GM19395 (cell line): Measurements from ENCODE around the gene RGPD3.
"Not testable (repeated sequence)": the region's sequence is repeated elsewhere in the genome, so short reads cannot be mapped to it uniquely, and the experiment has no call there.

ENCODE experiments used
- ATAC-seq: cut with Tn5 transposase; IDR thresholded peaks from one replicate; pipeline ENCODE4 v1.9.1; 2021; ENCODE audit warnings: mild to moderate bottlenecking, moderate library complexity; ENCODE audit not compliant: unreplicated experiment

RGPD3 gene

GRCh38 chr2:106486551-106487385, 18.6 kb upstream of the RGPD3 start, which contains the start of gene CD8B2:
Gene CD8B2, plus strand, starts transcription at chr2:106487364. Its CDS starts 63 bp downstream, at chr2:106487427.
- ATAC-seq, result not testable (repeated sequence)

DNA sequence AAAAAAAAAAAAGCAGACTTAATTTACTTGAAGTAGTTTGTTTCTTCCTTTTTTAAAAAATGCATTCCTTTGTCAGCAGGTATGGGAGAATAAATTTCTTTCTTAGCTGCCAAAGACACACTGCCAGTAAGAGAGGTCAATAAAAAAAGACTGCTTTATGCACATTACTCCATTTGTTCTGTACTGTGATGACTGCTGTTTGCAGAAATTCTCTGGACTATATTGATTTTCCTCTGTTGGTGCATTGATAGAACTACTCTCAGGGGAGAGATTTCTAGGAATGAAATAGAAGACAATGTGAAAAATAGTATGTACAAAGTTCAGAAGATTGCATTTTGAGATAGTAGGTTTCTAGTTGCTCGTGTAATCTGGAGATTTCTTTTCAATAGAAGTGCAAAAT, 11.3 kb upstream of the RGPD3 start:
- not testable (repeated sequence) for ATAC-seq

DNA sequence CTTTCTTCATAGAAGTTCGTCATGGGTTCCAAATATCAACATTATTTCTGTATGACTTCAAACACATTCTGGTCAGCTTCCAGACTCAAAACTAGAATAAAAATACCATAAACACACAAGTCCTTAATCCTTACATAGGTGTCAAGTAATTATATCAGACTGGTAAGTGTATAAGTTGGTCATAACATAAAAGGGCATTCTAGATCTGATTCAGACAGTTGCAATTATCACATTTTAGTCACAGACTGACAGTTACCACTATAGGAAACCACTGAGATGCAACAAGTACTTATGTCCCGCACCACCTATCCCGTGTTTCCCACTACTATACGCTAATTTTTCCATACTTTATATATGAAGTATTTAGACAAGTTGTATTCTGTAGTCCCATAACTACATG, 9.4 kb upstream of the RGPD3 start:
- not testable (repeated sequence) for ATAC-seq

DNA sequence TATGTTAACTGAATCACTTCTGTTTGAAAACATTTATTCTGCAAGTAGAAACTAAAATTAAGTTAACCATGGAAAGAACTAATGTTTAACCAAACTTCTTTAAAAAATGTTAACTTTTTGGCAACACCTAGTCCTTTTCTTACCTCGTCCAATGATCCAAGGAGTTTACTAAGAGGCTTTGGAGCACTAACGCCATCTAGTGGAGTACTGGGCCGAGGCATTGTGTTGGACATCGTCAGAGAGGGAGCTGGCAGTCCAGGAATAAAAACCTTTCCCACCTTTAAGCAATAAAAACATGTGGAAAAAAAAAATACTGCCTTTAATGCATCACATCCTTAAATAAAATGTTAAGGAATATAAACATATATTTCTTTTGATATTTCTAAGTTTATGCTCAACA, 2.4 kb upstream of the RGPD3 start:
- ATAC-seq, result not testable (repeated sequence)

DNA sequence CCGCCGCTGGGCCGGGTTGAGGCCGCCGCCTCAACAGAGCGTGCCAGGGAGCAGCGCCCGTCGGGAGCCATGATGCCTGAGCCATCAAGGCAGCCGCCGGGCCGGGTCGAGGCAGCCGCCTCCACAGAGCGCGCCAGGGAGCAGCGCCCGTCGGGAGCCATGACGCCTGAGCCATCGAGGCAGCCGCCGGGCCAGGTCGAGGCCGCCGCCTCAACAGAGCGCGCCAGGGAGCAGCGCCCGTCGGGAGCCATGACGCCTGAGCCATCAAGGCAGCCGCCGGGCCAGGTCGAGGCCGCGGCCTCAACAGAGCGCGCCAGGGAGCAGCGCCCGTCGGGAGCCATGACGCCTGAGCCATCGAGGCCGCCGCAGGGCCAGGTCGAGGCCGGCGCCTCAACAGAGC, 697 bp downstream of the RGPD3 start:
- ATAC-seq, result not testable (repeated sequence)

DNA sequence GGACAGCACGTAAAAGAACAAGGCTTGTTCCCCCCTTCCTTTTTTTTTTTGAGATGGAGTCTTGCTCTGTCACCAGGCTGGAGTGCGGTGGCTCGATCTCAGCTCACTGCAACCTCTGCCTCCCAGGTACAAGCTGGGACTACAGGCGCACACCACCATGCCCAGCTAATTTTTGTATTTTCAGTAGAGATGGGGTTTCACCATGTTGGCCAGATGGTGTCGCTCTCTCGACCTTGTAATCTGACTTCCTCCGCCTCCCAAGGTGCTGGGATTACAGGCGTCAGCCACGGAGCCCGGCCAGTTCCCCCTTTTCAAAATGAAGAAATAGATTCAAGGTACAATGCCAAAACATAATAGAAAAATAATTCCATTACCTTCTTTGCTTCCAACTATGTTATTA, 6.3 kb downstream of the RGPD3 start:
- not testable (repeated sequence) for ATAC-seq

- not testable (repeated sequence) for ATAC-seq
Observed at GRCh38 chr2:106390680-106391079, 77.5 kb downstream of the RGPD3 start.

DNA sequence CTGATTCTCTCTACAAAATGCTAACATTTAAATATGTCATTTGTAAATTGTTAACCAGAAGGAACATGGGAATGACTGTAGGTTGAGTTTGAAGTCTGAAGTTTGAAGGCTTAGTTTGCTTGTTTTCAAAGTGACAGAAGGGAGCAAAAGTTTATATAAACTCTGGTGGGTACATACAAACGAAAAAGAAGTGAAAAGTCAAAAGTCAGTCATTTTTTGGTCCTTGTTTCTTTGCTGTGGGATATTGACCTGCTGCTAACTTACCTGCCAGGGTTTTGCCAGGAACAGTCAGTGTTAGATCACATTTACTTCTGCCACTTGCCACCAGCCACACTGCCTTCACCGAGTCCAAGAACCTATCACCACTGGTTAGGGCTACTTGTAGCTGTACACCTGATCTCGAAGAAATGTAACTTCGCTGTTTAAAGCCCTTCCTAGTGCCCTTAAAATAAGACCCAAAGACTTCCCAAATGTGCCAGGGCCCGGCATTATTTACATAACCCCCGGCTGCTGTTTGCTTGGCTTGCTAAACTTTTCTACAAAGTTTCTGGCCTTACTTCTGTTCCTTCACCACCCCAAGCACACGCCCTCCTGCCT, 79.3 kb downstream of the RGPD3 start:
- ATAC-seq, result not testable (repeated sequence)

DNA sequence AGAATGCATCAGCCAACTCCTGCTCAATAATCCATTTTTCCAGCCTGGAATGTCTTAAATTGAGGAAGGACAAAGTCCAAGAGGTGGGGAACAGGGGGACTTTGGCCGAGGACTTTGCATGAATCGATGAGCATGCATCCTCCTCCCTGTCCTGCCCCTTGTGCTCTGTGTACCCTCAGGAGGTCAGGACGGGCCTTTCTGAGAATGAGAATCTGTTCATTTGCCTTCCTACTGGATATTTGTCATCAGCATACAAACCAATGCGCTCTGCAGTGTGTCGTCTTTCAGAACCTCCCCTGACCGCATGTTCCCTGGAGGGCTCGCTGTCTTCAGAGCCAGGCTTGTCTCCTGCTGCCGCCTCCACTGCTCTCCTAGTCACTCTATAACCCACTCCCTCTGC, 83.7 kb downstream of the RGPD3 start:
- not testable (repeated sequence) for ATAC-seq

DNA sequence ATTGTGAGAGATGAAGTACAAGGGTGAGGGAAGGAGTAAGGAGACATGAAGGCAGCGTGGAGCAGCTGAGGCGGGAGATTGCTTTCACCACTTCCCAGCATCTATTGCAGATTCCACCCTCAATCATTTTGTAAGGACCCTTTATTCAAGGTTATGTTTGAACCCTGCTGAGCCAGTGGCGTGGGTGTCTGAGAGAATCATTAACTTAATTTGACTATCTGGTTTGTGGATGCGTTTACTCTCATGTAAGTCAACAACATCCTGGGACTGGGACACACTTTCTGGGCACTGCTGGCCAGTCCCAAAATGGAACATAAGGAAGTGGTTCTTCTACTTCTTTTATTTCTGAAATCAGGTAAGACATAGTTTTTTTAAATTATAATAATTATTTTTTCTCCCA, 86.3 kb downstream of the RGPD3 start:
- not testable (repeated sequence) for ATAC-seq

DNA sequence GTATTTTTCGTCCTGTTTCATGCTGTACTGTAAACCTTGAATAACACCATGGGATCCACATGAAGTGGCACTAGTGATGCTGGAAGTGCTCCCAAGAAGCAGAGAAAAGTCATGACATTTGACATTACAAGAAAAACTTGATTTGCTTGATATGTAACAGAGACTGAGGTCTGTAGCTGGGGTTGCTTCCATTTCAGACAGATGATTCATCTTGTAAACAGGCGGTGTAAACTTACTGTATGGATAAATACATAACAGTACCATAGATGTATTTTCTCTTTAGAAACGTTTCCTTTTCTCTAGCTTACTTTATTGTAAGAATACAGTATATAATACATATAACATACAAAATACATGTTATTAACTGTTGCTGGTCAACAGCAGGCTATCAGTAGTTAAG, 88.6 kb downstream of the RGPD3 start:
- not testable (repeated sequence) for ATAC-seq

GRCh38 chr2:106369182-106369581, 99.0 kb downstream of the RGPD3 start:
- not testable (repeated sequence) for ATAC-seq

GRCh38 chr2:106366204-106366885, 101.9 kb downstream of the RGPD3 start:
- no peak for ATAC-seq

DNA sequence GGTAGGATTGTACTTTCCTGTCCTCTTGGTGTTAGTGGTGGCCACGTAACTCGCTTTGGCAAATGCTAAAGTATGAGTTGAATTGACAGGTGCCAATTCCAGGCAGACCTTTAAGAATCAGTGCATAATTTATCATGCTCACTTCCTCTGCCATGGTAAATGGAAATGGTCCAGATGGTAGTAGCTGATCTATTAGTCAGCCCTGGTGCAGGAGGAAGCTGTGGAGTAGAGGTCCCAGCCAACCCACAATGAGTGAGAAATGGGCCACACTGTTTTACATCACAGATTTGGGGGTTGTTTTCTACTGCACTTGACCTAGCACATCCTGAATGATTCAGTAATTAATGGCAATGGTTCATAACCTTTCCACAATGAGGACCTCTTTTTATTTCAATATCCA, 104.4 kb downstream of the RGPD3 start:
- no peak for ATAC-seq

DNA sequence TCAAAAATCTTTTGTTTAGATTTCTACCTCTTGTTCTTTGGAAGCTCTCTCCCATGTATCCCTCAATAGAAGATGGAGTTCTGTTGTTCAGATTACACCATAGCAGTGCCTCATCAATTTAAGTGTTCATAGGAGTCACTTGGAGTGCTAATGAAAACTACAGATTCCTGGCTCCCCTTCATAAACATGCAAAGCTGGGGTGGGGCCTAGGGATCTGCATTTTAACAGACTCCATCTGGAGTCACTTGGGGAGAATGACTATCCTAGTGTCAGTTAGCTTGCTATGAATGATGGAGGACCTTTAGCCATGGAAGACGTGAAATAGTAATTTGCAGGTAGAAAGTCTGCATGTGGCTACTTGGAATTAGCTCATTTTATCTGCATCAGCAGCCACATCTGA, 105.4 kb downstream of the RGPD3 start:
- ATAC-seq, result no peak

- no peak for ATAC-seq
Observed at GRCh38 chr2:106359512-106359911, 108.7 kb downstream of the RGPD3 start.

DNA sequence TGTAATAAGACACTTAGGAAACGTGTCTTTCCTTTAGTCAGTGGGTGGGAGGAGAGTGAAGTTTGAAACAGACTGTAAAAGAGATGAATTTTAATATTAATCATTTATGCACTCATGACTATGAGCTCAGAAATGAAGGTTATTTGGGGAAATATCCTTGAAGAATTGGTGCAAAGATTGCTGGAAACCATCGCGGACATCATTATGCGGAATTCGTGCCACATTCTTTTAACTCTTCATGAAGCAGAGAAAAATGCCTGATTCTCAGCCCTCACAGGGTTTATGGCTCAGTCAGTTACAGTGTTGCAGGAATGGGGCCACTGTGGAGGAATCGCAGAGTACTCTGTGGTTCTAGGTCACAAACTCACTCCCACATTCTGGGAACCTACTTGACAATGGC, 109.7 kb downstream of the RGPD3 start:
- no peak for ATAC-seq

DNA sequence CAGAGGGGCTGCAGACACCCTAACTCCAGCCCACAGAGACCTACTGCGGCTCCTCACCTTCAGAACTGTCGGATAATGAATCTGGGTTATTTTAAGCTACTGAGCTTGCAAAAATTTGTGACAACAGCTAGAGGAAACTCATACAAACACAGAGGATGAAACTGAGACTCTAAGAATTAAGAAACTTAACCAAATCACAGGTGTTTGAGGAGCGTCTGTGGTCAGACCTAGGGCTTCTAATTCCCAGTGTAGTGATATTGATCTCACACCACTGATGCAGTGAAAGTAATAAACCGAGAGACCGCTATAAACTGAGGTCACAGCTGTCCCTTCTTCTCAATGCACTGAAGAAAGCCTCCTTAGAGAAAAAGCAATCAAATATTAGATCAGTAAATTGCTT, 110.1 kb downstream of the RGPD3 start:
- peak; percentile 99 for ATAC-seq

DNA sequence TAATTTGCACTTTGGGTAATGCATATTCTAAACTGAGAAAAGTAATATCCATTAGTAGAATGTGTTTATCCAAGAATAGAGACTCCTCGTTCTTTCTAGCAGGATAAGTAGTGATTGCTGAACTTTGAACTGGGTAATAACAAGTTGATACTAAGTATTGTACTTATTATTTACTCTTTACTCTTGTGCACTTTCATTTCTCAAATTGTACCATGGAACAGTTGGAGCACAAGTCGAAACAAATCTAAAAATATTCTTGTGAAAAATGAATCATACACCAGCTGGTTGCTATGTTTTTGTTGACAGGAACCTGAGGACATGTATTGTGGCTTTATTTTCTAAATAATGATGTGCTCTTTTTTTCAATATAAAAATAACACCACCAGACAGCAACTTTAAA, 111.9 kb downstream of the RGPD3 start:
- ATAC-seq, result peak; percentile 45

- no peak for ATAC-seq
Observed at GRCh38 chr2:106353676-106354075, 114.5 kb downstream of the RGPD3 start.

- ATAC-seq, result no peak
Observed at GRCh38 chr2:106350980-106351379, 117.2 kb downstream of the RGPD3 start.

- no peak for ATAC-seq
Observed at GRCh38 chr2:106344302-106344701, 123.9 kb downstream of the RGPD3 start.
